ENCODE measurements around the gene PLS3. TPM values are rescaled to one million over a fixed set of nuclear protein-coding genes. Genes with fewer than 3 reads are reported as not detected.
"Not testable (repeated sequence)": the region's sequence is repeated elsewhere in the genome, so short reads cannot be mapped to it uniquely, and the experiment has no call there.

The PLS3 gene
- polyA plus RNA-seq, 1 donor, result 70.8 TPM

DNA sequence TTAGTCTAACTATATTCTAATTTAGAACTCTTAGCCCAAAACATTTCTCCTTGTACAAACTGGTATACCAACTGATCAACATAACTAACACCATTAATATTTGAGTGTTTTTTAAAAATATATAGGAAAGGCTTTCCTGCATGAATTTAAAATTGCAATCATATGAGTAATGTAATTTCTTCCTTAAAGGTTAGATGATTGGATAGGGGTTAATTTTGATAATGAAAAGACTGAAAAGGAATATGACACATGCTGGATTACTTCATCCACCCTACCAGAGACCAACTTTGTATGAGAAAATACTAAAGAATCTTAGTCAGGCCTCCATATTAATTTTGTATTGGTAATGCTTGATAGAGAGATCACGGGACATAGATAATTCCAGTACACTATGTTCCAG is 25.1 kb upstream of the PLS3 start:
- Histone ChIP-seq H3K27me3 (ENCODE audit: control insufficient read depth, insufficient read depth, low read length) (no peaks in the 10 kb centered on the region), H3K4me1 (ENCODE audit: control insufficient read depth, insufficient read depth, low read length) (no peaks in the 10 kb centered on the region), H3K9me3 (ENCODE audit: control insufficient read depth, low read depth, low read length) (no peaks in the 10 kb centered on the region), H3K4me3 (ENCODE audit: low read length) (no peak overlapping the region), H3K36me3 (ENCODE audit: control insufficient read depth, insufficient read depth, low read length) (no peaks in the 10 kb centered on the region), H3K27ac (ENCODE audit: low read length) (no peak overlapping the region)
- WGBS (ENCODE audit: insufficient coverage, low lambda C conversion rate), result no CpG with 5 or more reads among the region's 1 CpG
- no peak for DNase-seq

DNA sequence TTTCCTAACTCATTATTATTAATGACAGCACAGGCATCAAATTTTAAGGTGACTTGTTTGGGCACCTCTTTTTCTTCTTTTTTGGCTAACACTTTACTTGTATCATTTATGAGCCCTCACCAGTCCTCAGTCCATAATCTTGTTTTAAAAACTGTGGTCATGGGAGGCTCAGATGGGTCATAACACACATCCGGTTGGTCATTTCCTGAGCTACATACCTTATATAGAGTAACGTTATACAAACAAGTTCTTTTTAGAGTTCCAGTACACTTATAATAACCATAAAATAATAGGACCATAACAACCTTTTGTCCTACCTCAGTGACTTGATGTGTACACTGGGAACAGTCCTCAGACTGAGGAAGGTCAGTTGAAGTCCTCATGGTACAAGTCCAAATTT is 21.1 kb upstream of the PLS3 start:
- no peak overlapping the region for H3K4me3 ChIP-seq (ENCODE audit: low read length)
- WGBS (ENCODE audit: insufficient coverage, low lambda C conversion rate), result no CpG with 5 or more reads among the region's 2 CpGs

GRCh38 chrX:115541045-115541444 is 19.9 kb upstream of the PLS3 start:
- H3K4me1 ChIP-seq (ENCODE audit: control insufficient read depth, insufficient read depth, low read length); H3K27me3 ChIP-seq (ENCODE audit: control insufficient read depth, insufficient read depth, low read length): not testable (repeated sequence)
- WGBS (ENCODE audit: insufficient coverage, low lambda C conversion rate), result no CpG with 5 or more reads among the region's 10 CpGs

More for the DNA sequence above, 21.1 kb upstream of the PLS3 start:
- no peaks in the 10 kb centered on the region for H3K36me3 ChIP-seq (ENCODE audit: control insufficient read depth, insufficient read depth, low read length)
- H3K27me3 ChIP-seq (ENCODE audit: control insufficient read depth, insufficient read depth, low read length), result no peaks in the 10 kb centered on the region
- H3K9me3 ChIP-seq (ENCODE audit: control insufficient read depth, low read depth, low read length), result no peaks in the 10 kb centered on the region
- no peaks in the 10 kb centered on the region for H3K4me1 ChIP-seq (ENCODE audit: control insufficient read depth, insufficient read depth, low read length)
- no peak overlapping the region for H3K27ac ChIP-seq (ENCODE audit: low read length)
- DNase-seq, result no peak

DNA sequence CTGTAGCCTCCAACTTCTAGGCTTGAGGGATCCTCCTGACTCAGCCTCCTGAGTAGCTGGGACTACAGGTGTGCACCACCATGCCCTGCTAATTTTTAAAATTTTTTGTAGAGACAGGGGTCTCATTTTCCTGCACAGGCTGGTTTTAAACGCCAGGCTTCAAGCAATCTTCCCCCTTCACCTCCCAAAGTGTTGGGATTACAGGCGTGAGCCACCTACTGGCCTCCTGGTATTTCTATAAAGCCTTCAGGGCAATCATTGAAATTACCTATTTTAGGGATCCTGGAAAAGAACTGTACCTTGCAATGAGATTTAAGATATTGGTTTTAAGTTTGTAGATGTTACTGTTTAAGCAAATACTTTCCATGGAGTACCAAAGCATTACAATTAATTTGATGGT is 13.5 kb upstream of the PLS3 start:
- DNase-seq, result no peak
- no peaks in the 10 kb centered on the region for H3K4me1 ChIP-seq (ENCODE audit: control insufficient read depth, insufficient read depth, low read length)
- no peak overlapping the region for H3K27ac ChIP-seq (ENCODE audit: low read length)
- no peaks in the 10 kb centered on the region for H3K27me3 ChIP-seq (ENCODE audit: control insufficient read depth, insufficient read depth, low read length)
- H3K9me3 ChIP-seq (ENCODE audit: control insufficient read depth, low read depth, low read length), result no peaks in the 10 kb centered on the region
- H3K4me3 ChIP-seq (ENCODE audit: low read length), result no peak overlapping the region
- no peaks in the 10 kb centered on the region for H3K36me3 ChIP-seq (ENCODE audit: control insufficient read depth, insufficient read depth, low read length)
- no CpG with 5 or more reads among the region's 2 CpGs for WGBS (ENCODE audit: insufficient coverage, low lambda C conversion rate)

More at GRCh38 chrX:115541045-115541444, 19.9 kb upstream of the PLS3 start:
- H3K36me3 ChIP-seq (ENCODE audit: control insufficient read depth, insufficient read depth, low read length); H3K27ac ChIP-seq (ENCODE audit: low read length); H3K4me3 ChIP-seq (ENCODE audit: low read length); H3K9me3 ChIP-seq (ENCODE audit: control insufficient read depth, low read depth, low read length); DNase-seq: not testable (repeated sequence)

DNA sequence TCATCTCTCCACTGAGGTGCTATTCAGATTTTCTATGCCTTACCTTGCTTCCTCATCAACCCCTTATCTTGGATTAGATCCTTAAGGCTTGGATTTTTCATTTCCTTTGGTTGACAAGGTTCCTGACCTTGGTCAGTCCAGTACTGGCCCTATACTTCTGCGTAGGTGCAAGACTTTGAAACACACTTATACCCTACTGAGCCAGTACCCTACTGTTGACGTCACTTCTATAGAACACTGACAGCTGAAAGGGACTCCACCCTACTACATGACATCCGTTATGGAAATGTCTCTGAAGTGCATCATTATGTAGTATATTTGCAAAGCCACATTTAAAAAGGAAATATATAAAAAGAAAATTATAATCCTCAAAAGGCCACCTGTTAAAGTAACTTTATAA is 12.0 kb upstream of the PLS3 start:
- H3K27ac ChIP-seq (ENCODE audit: low read length), result no peak overlapping the region
- no peak overlapping the region for H3K4me3 ChIP-seq (ENCODE audit: low read length)
- DNase-seq, result no peak

GRCh38 chrX:115553171-115553570 is 7.8 kb upstream of the PLS3 start:
- DNase-seq, result no peak
- Histone ChIP-seq H3K4me1 (ENCODE audit: control insufficient read depth, insufficient read depth, low read length) (no peaks in the 10 kb centered on the region), H3K27ac (ENCODE audit: low read length) (no peak overlapping the region), H3K27me3 (ENCODE audit: control insufficient read depth, insufficient read depth, low read length) (no peaks in the 10 kb centered on the region), H3K36me3 (ENCODE audit: control insufficient read depth, insufficient read depth, low read length) (no peaks in the 10 kb centered on the region), H3K4me3 (ENCODE audit: low read length) (no peak overlapping the region), H3K9me3 (ENCODE audit: control insufficient read depth, low read depth, low read length) (no peaks in the 10 kb centered on the region)
- WGBS (ENCODE audit: insufficient coverage, low lambda C conversion rate), result no CpG with 5 or more reads among the region's 5 CpGs

More for the DNA sequence above, 12.0 kb upstream of the PLS3 start:
- H3K4me1 ChIP-seq (ENCODE audit: control insufficient read depth, insufficient read depth, low read length), result no peaks in the 10 kb centered on the region
- H3K9me3 ChIP-seq (ENCODE audit: control insufficient read depth, low read depth, low read length), result no peaks in the 10 kb centered on the region
- no CpG with 5 or more reads among the region's 3 CpGs for WGBS (ENCODE audit: insufficient coverage, low lambda C conversion rate)
- no peaks in the 10 kb centered on the region for H3K36me3 ChIP-seq (ENCODE audit: control insufficient read depth, insufficient read depth, low read length)
- no peaks in the 10 kb centered on the region for H3K27me3 ChIP-seq (ENCODE audit: control insufficient read depth, insufficient read depth, low read length)

GRCh38 chrX:115559672-115560071 is 1.3 kb upstream of the PLS3 start:
- H3K4me3 ChIP-seq (ENCODE audit: low read length), result no peak overlapping the region
- peak in 1 of 2 donors; percentile 26 for DNase-seq
- peak overlapping the region; percentile 83 for H3K27ac ChIP-seq (ENCODE audit: low read length)
- WGBS (ENCODE audit: insufficient coverage, low lambda C conversion rate), result no CpG with 5 or more reads among the region's 3 CpGs
- no peaks in the 10 kb centered on the region for H3K27me3 ChIP-seq (ENCODE audit: control insufficient read depth, insufficient read depth, low read length)
- H3K4me1 ChIP-seq (ENCODE audit: control insufficient read depth, insufficient read depth, low read length), result peaks cover 2% of the 10 kb centered on the region
- H3K9me3 ChIP-seq (ENCODE audit: control insufficient read depth, low read depth, low read length), result no peaks in the 10 kb centered on the region
- H3K36me3 ChIP-seq (ENCODE audit: control insufficient read depth, insufficient read depth, low read length), result no peaks in the 10 kb centered on the region

DNA sequence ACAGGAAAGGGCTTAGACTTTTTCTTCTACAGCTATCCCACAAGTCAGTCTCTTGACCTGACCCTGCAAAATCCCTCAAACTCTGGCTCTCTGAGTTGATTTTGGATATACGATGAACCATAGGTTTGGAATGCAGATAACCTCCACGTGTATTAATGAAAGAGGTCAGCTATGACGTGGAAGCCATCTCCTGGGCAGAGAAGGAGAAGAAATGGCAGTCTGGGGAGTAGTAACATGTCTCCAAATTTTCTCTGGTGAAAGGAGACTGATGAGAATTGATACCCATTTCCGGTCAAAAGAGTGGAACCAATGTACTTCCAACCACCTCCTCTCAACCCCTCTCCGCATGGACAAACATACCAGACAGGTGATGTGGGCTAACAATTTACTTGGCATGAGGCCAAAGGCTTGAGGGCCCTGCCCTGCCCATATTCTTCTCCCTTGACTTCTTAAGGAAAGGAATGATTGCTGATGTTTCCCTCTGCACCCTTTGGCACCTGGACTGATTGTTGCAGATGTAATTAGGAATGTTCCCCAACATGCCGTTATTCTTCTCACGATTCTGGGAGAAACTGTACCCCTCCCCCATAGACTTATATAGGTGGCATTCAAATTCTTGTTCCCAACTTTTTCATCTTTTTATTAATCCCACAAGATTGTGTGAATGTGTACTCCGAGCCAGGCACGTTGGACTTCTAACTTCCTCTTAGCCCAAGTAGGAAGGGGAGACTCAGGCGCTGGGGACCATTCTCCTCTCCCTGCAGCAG is 580 bp upstream of the PLS3 start:
- Histone ChIP-seq H3K27me3 (ENCODE audit: control insufficient read depth, insufficient read depth, low read length) (no peaks in the 10 kb centered on the region), H3K4me1 (ENCODE audit: control insufficient read depth, insufficient read depth, low read length) (peaks cover 2% of the 10 kb centered on the region), H3K4me3 (ENCODE audit: low read length) (peak overlapping the region; percentile 81), H3K36me3 (ENCODE audit: control insufficient read depth, insufficient read depth, low read length) (no peaks in the 10 kb centered on the region), H3K9me3 (ENCODE audit: control insufficient read depth, low read depth, low read length) (no peaks in the 10 kb centered on the region), H3K27ac (ENCODE audit: low read length) (peak overlapping the region; percentile 83)
- no CpG with 5 or more reads among the region's 10 CpGs for WGBS (ENCODE audit: insufficient coverage, low lambda C conversion rate)
- peak; percentile 16 to 45 for DNase-seq

DNA sequence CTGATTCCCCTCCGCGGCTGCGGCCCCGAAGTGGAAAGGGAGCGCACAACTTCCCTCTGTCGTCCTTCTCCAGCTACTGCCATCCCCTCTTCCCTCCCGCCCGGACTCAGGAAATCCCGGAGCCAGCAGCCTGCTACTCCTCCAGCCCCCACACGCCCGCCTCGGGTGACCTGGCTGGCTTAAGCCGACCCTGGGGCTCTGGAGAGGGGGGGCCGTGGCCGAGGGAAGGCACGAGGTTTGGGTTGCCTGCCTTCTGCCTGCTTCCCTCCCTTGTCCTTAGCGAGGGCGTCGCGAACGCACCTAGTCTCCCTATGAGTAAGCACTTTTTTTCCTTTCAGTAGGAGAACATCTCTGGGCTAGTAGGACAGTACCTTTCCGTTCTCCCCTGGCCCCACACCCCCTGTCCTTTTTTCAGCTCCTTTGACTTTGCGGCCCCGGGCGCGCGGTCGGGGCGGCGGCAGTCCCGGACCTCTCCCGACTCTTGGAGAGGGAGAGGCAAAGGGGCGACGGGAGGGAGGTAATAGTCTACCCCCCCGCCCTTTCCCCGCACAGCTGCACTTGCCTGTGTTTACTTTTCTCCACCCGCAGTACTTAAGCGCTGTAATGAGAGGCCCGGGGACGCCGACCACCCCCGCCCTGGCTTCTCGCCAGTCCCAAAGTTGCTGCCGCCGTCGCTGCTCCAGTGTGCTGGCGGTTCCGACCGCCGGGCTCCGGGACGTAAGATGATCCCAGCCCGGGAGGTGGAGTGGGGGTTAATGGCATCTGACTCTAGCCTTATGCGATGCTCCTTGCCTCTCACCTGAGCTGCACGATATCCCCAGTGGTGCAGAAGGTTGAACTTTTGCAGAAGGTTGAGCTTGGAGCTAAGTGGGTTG is 868 bp downstream of the PLS3 start:
- no peaks in the 10 kb centered on the region for H3K27me3 ChIP-seq (ENCODE audit: control insufficient read depth, insufficient read depth, low read length)
- H3K4me3 ChIP-seq (ENCODE audit: low read length), result peak overlapping the region; percentile 81
- DNase-seq, result peak; percentile 19 to 62
- H3K27ac ChIP-seq (ENCODE audit: low read length), result peak overlapping the region; percentile 83
- no CpG with 5 or more reads among the region's 55 CpGs for WGBS (ENCODE audit: insufficient coverage, low lambda C conversion rate)
- no peaks in the 10 kb centered on the region for H3K9me3 ChIP-seq (ENCODE audit: control insufficient read depth, low read depth, low read length)
- no peaks in the 10 kb centered on the region for H3K36me3 ChIP-seq (ENCODE audit: control insufficient read depth, insufficient read depth, low read length)
- H3K4me1 ChIP-seq (ENCODE audit: control insufficient read depth, insufficient read depth, low read length), result peaks cover 2% of the 10 kb centered on the region

DNA sequence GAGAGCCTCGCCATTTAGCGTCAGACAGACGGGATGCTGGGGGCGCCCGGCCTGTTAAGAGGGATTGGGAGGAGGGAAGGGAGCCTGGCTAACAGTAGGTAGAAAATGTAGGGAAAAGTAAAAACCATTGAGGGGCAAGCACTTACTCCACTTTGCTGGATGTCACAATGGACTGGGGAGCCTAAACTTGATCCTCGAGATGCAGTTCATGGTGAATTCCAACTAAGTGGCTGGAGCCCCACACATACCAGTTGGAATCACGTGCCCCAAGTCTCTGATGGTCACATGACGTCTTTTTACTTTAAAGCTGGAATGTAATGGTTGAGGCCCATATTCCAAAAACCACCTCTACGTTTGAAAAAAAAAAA is 1.5 kb downstream of the PLS3 start:
- peak overlapping the region; percentile 83 for H3K27ac ChIP-seq (ENCODE audit: low read length)
- DNase-seq, result no peak
- no CpG with 5 or more reads among the region's 9 CpGs for WGBS (ENCODE audit: insufficient coverage, low lambda C conversion rate)
- no peaks in the 10 kb centered on the region for H3K36me3 ChIP-seq (ENCODE audit: control insufficient read depth, insufficient read depth, low read length)
- H3K27me3 ChIP-seq (ENCODE audit: control insufficient read depth, insufficient read depth, low read length), result no peaks in the 10 kb centered on the region
- H3K4me1 ChIP-seq (ENCODE audit: control insufficient read depth, insufficient read depth, low read length), result peaks cover 2% of the 10 kb centered on the region
- peak overlapping the region; percentile 81 for H3K4me3 ChIP-seq (ENCODE audit: low read length)
- no peaks in the 10 kb centered on the region for H3K9me3 ChIP-seq (ENCODE audit: control insufficient read depth, low read depth, low read length)
